Measurements from ENCODE around the gene CYB5RL.
"Not testable (repeated sequence)": the region's sequence is repeated elsewhere in the genome, so short reads cannot be mapped to it uniquely, and the experiment has no call there.

Gene CYB5RL

DNA sequence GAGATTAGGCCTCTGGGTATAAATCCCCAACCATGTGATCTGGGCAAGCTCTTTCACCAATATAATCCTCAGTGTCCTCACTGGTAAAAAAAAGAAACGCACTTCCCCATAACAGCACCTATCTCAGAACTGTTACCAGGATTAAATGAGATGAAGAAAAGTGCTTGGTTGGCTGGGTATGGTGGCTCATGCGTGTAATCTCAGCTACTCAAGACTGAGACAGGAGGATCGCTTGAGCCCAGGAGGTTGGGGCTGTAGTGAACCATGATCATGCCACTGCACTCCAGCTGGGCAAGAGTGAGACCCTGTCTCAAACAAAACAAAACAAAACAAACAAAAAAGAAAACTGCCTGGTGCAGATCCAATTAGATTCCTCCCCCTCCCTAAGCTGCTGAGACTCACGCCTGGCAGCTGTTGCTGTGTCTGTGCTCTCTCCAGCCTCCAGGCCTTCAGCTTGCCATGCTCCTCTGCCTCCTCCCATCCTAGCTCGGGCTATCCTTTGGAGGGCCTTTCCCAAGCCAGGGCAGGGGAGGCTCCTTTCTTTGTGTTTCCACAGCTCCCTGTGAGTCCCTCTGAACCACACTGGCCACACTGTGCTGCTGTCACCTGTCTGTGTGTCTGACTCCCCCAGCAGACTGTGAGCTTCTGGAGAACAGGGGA lies 19.0 kb downstream of the CYB5RL start:
- DNase-seq: no peak

DNA sequence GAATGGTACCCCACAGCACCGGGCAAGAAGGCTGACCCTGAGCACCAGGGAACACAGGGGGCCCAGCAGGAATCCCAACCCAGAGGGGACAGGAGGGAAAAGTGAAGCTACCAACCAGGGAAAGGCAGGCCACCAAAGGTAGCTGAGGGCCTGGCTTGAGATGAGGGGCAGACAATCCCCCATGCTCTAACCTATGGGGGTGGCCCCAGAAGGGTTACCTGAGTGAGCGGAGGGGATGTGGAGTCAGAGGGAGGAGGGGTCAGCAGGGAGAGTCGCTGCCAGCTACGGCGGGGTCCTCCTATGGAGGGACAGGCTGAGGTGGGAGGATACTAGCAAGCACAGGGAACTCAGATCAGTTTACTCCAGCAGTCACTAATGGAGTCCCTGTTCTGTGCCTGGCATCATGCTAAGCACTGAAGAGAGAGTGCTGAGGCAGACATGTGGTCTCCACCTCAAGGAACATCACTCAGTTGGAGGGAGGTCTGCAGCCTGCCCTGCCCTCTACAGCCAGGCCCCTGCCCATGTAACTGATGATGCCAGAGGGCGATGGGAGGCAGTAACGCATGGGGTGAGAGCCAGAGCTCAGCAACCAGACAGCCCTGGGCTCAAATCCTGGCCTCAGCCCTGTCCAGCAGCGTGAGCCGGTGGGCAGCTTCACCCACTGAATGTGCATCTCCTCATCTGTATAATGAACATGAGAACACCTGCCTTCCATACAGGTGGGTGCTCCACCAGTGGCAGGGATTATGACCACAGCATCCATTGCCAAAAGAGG lies 21.3 kb downstream of the CYB5RL start:
- DNase-seq: no peak

DNA sequence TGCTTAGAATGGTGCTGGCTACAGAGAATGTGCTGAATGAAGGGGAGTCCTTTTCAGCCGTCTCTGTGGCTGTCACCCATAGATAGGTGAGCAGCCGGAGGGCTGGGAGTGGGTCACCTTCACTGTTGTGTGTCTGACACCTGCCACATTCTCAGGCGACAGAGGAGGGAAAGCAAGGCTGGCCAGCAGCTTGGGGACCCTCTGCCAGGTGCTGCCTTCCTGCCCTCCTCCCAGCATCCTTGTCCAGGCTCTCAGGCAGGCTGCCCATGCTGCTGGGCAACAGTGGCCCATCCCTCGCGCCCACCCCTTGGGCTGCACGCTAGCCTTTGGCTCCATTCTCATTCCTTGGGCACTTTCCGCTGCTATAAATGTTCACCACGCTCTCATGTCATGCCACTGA lies 22.1 kb downstream of the CYB5RL start:
- no peak for DNase-seq

DNA sequence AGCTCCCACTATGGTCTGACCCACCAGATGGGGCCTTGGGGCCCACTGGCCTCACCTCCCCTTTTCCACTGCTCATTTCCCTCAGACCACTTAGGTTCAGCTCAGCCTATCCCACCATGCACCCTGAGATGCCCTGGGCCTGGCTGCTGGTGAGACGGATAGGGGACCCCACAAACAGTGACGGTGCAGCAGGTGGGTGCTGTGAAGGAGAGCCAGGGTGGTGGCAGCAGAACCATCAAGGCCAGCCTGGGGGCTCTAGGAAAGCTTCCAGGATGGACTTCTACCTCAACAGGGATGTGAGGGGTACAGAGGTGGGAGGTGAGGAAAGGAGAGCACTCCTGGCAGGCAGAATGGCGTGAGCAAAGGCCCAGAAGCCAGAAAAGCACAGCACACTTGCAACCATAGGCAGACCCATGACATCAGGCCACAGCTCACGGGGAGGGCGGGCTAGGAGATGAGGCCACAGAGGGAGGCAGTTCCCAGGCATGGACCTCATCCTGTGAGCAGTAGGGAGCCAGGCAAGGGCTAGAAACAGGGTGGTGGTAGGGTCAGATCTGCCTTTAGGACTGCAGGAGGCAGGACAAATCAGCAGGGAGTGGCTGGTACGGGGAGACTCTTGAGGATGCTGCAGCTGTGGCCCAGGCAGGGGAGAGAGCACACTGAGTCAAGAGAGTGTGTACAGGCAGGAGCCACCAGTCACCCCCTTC lies 23.1 kb downstream of the CYB5RL start:
- DNase-seq: no peak

DNA sequence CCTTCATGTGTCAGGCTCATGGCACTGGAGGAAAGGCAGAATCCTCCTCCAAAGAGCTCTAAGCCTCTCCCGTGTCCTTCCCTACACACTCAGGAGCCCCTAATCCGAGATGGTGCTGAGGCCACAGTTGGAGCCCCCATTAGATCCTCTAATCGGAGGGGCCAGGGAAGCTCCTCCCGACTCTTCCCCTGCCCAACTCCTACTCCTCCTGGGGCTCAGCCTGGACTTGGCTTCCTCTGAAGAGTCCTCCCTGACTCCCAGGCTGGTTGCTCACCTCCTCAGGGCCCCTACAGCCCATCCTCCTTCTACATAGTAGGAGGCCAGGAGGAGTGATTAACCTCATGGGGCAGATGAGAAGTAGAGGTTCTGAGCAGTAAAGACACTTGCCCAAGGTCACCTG lies 25.7 kb downstream of the CYB5RL start:
- DNase-seq: no peak

DNA sequence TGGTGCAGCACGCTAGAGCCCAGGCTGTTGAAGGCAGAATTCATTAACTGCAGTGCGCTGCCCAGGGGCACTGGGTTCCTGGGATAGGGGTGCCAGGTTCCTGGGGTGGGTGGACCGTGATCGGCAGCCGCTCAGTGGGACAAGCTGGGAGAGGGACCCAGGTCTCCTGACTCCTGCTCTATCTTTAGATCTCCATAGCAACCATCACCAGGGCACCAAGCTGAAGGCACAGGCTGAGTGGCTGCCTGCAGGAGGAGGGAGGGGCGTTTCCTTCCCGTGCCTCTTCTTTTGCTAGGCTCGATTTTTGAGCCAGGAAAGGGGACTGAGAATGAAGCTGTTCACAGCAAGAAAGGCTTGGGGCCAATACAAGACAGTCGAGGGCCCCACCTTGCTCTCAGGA lies 26.1 kb downstream of the CYB5RL start:
- no peak for DNase-seq

DNA sequence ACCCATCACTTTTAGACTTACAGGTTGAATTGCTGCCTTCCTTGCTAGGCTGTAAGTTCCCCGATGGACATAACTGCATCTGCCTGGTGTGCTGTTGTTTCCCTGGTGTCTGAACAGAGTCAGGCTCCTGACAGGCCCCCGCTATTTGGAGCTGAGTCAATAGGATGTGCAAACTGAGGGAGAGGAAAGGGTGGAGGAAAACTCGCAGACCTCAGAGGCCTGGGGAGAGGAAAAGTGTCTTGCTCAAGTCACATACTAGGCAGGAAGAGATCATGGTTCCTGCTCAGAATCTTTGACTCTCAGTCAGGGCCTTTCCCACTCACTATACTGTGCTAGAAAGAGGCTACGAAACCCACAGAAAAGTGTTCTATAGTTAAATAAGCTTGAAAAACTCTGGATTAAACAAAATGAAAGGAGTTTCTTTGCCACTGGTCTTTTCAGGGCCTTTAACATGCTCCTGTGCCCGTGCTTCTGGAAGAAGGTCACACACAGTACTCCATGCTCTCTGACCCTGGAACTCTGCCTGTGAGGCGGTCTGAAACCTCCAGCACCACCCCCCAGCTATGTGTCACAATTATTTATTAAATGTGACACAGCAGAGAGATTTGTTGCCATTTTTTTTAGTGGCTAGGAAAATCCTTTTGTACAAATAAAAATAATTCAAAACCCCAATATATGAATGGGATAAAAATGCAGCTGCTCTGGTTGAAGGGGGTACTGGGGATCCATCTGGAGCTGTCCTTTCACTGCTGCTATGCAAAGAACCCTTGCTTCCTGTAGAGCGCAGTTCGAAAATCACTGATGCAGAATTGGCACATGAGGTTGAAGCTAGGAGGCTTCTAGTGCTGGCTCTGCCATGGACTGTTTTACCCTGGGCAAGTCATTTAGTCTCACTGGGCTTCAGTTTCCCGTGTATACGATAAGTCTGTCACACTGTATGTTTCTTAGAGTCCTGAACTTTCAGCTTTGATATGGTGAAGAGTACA lies 26.9 kb downstream of the CYB5RL start:
- DNase-seq: no peak

DNA sequence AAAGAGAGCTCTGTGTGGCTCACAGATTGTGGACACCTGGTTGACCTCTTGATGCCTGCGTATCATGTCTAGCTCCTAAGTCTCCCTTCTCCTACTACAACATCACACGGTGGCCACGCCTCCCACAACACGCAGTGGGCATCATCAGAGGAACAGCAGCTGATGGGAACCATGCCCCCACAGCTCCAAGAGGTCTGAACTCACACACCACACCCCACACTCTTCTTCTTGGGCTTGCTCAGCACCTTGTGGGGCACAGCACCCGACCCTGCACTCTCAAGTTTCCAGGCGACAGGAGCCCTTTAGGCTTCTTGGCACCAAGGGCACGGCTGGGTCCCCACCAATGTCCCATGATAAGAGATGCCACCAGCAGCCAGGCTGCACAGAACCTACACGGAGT lies 28.2 kb downstream of the CYB5RL start:
- no peak for DNase-seq

DNA sequence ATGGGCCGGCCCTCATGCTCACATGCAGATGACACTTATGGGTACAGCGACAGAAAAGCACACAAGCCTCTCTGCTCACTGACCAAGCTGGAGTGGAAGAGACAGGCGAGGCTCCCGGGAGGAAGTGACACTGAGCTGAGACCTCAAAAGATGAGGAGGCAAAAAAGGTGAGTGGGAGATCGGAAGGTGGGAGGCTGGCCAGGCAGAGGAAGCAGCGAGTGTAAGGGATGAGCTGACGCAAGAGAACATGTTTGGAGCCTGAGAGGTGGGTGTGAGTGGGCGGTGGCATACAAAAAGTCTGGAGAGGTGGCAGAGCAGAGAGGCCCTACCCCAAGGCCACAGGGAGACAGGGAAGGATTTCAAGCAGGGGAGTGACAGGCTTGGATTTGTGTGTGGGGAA lies 28.8 kb downstream of the CYB5RL start:
- DNase-seq: no peak

DNA sequence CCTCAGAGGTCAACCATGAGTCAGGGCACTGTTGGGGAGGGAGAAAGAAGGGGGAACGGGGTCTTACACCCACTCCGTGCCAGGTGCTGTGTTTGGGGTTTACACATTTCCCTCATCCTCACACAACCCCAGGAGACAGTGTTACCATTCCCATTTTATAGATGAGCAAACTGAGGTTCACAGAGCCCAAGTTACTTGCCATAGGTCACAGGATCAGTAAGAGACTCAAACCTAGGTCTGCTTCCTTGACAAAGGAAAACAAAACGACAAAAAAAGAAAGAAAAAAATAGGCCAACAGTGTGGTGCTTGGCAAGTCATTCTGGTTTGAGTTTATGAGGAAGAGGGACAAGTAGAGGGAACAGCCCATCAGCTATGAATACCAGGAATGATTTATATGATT lies 30.8 kb downstream of the CYB5RL start:
- DNase-seq: no peak

DNA sequence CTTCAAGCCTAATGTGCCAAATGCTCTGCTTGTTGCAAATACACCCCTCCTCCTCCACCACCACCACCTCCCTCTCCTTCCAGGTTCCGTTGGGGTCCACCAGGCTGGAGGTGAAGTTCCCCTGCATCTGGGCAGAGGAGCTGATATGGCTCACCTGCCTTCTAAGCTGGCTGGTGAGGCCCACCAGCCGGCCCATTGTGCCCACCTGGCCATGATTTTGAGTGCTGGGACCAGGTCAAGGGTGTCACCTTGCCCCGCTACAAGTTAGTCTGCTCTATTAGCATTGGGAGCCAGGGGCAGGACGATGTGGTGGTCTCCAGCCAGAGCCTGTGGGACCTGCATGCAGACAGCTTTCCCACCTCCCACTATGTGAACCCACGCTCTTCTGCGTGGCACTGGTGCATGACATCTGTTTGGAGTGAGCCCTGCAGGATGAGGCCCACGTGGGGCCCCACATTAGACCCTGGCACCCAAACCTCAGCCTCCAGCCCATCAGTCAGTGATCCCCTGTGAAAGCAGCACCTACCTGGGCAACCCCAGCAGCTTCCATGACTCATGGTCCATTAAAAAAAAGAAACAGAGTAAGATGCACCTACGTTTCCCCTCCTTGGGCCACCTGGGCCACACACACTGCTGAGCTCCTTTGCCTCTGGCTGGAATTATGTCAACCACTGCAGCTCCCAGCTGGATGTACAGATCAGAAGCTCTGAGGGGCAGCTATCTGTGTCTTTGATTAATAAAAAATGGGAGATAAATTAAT lies 31.4 kb downstream of the CYB5RL start:
- no peak for DNase-seq

DNA sequence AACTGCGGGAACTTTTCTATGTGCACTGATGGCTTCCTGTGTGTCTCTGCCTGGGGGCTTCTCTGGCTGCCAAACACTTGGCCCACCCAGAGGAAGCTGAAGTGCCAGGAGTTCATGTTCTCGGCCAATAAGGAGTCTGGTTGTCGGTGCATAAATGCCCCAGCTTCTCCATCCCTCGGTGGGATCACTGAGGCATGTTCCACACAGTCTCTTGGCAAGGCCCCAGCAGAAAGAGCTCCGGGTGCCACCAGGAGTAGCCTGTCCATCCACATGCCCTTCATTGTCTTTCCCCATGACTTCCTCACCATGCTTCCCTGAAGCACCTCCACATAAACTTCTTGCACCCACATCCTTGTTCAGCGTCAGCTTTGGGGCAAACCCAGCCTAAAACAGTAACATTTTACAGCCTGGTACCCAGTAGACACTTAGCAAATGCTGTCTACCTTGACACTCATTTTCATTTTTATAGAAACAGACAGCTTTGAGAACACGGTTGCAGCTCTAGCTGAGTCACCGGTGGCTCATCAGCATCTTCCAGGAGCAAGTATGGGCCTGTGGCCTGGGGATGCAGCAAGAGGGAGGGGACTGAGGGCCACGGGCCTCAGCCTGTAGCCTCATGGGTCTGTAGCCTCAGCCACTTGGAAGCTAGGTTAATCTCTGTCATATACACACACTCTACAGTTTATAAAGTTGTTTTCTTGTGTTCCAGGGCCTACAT lies 32.2 kb downstream of the CYB5RL start:
- DNase-seq: no peak

DNA sequence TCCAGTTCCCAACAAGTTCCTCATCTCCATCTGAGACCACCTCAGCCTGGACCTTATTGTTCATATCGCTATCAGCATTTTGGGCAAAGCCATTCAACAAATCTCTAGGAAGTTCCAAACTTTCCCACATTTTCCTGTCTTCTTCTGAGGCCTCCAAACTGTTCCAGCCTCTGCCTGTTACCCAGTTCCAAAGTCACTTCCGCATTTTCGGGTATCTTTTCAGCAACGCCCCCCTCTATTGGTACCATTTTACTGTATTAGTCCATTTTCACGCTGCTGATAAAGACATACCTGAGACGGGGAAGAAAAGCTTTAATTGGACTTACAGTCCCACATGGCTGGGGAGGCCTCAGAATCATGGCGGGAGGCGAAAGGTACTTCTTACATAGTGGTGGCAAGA lies 33.5 kb downstream of the CYB5RL start:
- DNase-seq: not testable (repeated sequence)

DNA sequence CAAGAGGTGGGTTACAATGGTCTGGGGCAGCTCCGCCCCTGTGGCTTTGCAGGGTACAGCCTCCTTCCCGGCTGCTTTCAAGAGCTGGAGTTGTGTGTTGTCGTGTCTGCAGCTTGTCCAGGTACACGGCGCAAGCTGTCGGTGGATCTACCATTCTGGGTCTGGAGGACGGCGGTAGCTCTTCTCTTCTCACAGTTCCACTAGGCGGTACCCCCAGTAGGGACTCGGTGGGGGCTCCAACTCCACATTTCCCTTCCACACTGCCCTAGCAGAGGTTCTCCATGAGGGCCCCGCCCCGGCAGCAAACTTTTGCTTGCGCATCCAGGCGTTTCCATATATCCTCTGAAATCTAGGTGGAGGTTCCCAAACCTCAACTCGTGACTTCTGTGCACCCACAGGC lies 34.7 kb downstream of the CYB5RL start:
- no peak for DNase-seq

DNA sequence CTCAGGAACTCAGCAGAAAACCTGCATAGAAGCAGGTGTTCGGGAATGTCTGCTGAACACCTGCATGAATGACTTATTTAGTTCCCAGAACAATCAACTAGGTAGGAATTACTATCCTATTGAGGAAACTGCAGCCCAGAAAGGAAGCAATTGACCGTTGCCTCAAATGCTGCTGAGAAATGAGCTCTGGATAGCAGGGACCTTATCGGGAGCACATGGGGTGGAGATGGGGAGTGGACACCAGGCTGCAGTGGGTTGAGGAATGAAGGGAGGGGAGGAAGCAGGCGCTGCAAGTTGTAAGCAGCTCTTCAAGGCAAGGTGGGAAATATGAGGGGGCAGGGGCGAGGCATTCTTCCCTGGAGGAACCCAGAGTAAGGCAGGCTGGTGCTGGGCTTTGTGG lies 36.3 kb downstream of the CYB5RL start:
- no peak for DNase-seq

DNA sequence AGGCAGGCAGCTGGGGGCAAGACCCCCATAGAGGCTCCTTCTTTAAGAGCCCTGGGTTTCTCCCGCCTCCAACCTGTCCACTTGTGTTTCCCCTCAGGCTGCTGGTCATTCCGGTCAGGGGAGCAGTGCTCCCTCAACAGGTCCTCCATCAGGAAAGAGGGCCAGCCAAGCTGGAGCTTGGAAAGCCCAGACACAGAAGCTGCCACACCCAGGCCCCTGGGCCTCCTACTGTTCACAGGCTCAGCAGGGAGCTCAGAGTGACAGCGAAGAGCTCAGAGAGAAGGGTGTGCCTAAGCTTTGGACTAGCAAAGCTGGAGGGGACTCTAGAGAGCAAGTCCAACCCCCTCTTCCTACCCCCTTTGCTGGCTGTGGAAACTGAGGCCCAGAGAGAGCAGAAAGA lies 36.8 kb downstream of the CYB5RL start:
- no peak for DNase-seq

DNA sequence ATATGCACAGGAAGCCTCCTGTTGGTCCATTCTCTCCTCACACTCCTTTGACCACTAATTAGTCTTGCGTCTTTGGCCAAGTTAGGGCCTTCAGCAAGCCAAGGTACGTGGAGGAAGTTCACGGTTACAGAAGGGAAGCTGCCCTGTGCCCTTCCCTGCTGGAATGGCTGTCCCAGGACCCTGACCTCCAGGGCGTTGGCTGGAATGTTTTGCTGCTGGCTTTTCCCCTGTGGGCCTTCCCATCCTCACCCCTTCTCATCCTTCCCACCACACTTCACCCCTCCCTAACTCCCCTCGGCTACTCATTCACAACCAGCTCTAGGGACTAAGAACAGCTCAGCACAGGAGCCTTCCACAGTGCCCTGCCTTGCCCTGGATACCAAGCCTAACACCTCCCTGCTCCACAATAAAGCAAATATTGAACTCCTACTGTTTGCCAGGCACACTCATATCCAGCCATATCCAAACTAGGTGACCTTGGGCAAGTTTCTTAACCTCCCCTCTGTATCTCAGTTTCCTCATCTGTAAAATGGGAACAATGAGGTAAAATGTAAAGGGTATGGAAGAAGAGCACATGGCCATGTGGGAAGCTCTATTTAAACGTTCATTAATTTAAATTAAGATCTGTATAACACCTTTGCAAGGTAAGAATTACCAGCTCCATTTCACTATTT lies 38.2 kb downstream of the CYB5RL start:
- DNase-seq: no peak

DNA sequence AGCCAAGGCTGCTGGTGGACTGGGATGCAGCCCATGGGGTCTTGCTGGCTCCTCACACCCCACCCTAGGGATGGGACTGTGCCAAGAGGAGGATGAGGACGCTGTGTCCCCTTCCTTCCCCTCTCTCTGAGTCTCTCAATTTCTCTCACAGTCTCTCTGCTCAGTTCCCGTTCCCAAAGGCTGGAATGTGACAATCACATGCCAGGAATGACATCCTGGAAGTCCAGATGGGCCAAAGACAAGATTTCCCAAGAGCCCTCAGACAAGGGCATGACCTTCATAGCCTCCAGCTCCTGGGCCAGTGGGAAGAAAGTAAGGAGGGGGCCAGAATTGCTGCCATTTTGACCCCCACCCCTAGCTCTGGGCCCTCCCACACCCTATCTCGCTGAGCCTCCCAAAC lies 39.5 kb downstream of the CYB5RL start:
- no peak for DNase-seq

DNA sequence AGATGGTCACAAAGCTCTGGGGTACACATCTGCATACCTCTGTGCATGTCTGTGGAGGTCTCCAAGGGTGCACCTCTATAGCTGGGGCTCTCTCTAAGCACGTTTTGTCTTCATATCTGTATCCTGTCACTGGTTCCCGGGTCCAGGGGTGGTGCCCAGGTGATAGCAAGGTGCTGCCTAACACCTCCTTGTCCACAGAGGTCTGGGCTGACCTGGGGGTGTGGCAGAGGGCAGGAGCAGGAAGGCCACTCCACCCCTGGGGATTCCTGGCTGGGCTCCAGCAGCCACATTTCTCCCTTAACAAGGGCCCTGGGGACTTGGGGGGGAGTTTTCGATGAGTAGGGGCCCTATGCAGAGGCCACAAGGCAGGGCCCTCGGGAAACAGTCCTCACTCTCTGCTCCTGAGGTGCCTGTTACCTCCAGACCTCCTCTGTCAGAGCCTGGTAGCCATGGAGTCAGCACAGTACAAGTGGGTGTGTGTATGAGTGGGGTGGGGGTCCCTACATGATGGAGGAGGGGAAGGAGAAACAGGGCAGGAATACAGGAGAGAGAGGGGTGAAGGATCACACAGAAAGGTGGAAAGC lies 40.0 kb downstream of the CYB5RL start:
- DNase-seq: no peak

DNA sequence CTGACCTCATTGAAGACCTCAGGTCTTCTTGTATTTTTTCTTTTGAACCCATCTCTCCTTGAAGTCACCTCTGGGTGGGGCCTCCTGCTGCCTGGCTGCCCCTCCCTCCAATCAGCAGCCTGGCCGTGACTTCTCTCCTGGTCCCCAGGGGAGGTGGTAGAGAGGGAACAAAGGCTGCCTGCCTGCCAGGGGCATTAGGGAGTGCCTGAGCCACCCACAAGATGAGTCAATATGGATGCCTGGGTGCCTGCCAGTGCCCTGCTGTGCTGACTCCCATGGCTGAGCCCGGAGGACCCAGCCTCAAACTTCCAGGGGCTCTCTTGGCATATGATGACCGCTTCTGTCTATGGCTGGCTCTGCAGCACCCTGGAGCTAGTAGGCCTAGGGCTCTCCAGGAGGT lies 41.8 kb downstream of the CYB5RL start:
- no peak for DNase-seq

DNA sequence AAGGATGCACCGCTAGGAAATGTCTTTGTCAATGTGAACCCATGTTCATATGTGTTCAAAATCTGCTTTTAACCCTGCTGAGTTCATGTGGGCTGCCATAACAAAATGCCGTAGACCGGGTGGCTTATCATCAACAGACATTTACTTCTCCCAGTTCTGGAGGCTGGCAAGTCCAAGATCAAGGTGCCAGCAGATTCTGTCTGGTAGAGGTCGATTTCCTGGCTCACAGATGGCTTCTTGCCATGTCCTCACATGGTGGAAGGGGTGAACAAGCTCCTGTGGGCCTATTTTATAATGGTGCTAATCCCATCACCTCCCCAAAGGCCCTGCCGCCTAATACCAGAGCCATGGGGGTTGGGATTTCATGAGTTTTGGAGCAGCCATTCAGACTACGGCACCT lies 42.4 kb downstream of the CYB5RL start:
- no peak for DNase-seq

Measured in NK-92 treated with Interleukin-12 subunit alpha and Interleukin-12 subunit beta, amount 100 ng/mL, for 24 hours (cell line).